Trophoblast cell (in vitro differentiated cells and primary cell): Measurements from ENCODE around the gene IMPG1.
A peak's percentile ranks its signal among the peaks of the same experiment; 100 is the strongest.

ENCODE experiments used
- DNase-seq, 2 donors: peaks; one replicate each; pipeline ENCODE4 v3.0.0-alpha.2; 2016
- H2AFZ ChIP-seq: 2 replicates; pipeline ENCODE4 v1.6.1; 2013; ENCODE audit warnings: low read length, moderate library complexity, mild to moderate bottlenecking; ENCODE audit not compliant: insufficient read depth, poor library complexity
- H2AK5ac ChIP-seq: 2 replicates; pipeline ENCODE4 v1.6.1; 2013; ENCODE audit warnings: mild to moderate bottlenecking, low read length
- H2BK120ac ChIP-seq: 2 replicates; pipeline ENCODE4 v1.6.1; 2013; ENCODE audit warnings: low read length, mild to moderate bottlenecking, moderate library complexity; ENCODE audit not compliant: insufficient read depth, poor library complexity
- H2BK12ac ChIP-seq: 2 replicates; pipeline ENCODE4 v1.6.1; 2013; ENCODE audit warnings: mild to moderate bottlenecking, low read length, moderate library complexity
- H2BK5ac ChIP-seq: 2 replicates; pipeline ENCODE4 v1.6.1; 2013; ENCODE audit warnings: low read length, low read depth, moderate library complexity, mild to moderate bottlenecking; ENCODE audit not compliant: poor library complexity
- H3K14ac ChIP-seq: 2 replicates; pipeline ENCODE4 v1.6.1; 2013; ENCODE audit warnings: mild to moderate bottlenecking, low read length
- H3K18ac ChIP-seq: 2 replicates; pipeline ENCODE4 v1.6.1; 2013; ENCODE audit warnings: mild to moderate bottlenecking, low read length
- H3K23ac ChIP-seq: 2 replicates; pipeline ENCODE4 v1.6.1; 2013; ENCODE audit warnings: low read length
- H3K27ac ChIP-seq: 2 replicates; pipeline ENCODE4 v1.5.1; 2013; ENCODE audit warnings: low read depth, mild to moderate bottlenecking, inconsistent platforms, low read length, moderate library complexity
- H3K27me3 ChIP-seq: 2 replicates; pipeline ENCODE4 v1.6.1; 2013; ENCODE audit warnings: inconsistent platforms, mild to moderate bottlenecking, low read length, moderate library complexity; ENCODE audit not compliant: insufficient read depth
- H3K36me3 ChIP-seq, 2 experiments: 1 replicate in 1 of 2; 2 replicates in 1 of 2; pipeline ENCODE4 v1.6.1; 2013; ENCODE audit warnings: low read length in 2 of 2, mild to moderate bottlenecking in 2 of 2, moderate library complexity in 1 of 2; ENCODE audit not compliant: insufficient read depth in 2 of 2, control insufficient read depth in 1 of 2
- H3K4ac ChIP-seq: 2 replicates; pipeline ENCODE4 v1.6.1; 2013; ENCODE audit warnings: low read depth, mild to moderate bottlenecking, low read length, moderate library complexity
- H3K4me1 ChIP-seq, 2 experiments: 1 replicate in 1 of 2; 2 replicates in 1 of 2; pipeline ENCODE4 v1.6.1; 2013; ENCODE audit warnings: low read length in 2 of 2, mild to moderate bottlenecking in 2 of 2, moderate library complexity in 1 of 2; ENCODE audit not compliant: insufficient read depth in 2 of 2, control insufficient read depth in 1 of 2
- H3K4me2 ChIP-seq: 2 replicates; pipeline ENCODE4 v1.6.1; 2013; ENCODE audit warnings: inconsistent platforms, mild to moderate bottlenecking, low read length, moderate library complexity
- H3K4me3 ChIP-seq: 2 replicates; pipeline ENCODE4 v1.5.1; 2013; ENCODE audit warnings: mild to moderate bottlenecking, low read depth, low read length, inconsistent platforms
- H3K79me1 ChIP-seq: one replicate; pipeline ENCODE4 v1.6.1; 2013; ENCODE audit warnings: low read length
- H3K79me2 ChIP-seq: 2 replicates; pipeline ENCODE4 v1.6.1; 2013; ENCODE audit warnings: low read length, mild to moderate bottlenecking; ENCODE audit not compliant: control insufficient read depth, insufficient read depth, poor library complexity
- H3K9ac ChIP-seq: 2 replicates; pipeline ENCODE4 v1.6.1; 2013; ENCODE audit warnings: mild to moderate bottlenecking, low read length
- H3K9me3 ChIP-seq: 2 replicates; pipeline ENCODE4 v1.6.1; 2013; ENCODE audit warnings: low read depth, mild to moderate bottlenecking, control low read depth, inconsistent platforms, low read length; ENCODE audit not compliant: insufficient read depth
- H4K12ac ChIP-seq: 2 replicates; pipeline ENCODE4 v1.6.1; 2013; ENCODE audit warnings: low read depth, mild to moderate bottlenecking, low read length, moderate library complexity
- H4K8ac ChIP-seq: 2 replicates; pipeline ENCODE4 v1.6.1; 2013; ENCODE audit warnings: low read depth, mild to moderate bottlenecking, low read length, moderate library complexity
- H4K91ac ChIP-seq: one replicate; pipeline ENCODE4 v1.6.1; 2013; ENCODE audit warnings: low read depth, mild to moderate bottlenecking, low read length, moderate library complexity
- WGBS: extraction: QIAGEN DNeasy Blood & Tissue Kit; methylation state at CpG from one replicate; pipeline ENCODE4 v1.1.7; 2013; ENCODE audit warnings: missing lambda C conversion rate; ENCODE audit not compliant: insufficient read length, insufficient coverage; ENCODE audit errors: extremely low coverage; 5-methylcytosine and 5-hydroxymethylcytosine counted together

The IMPG1 gene

GRCh38 chr6:75975904-75976303 is 96.6 kb downstream of the IMPG1 start:
- Histone ChIP-seq H2BK120ac (no peak overlapping the region), H3K9me3 (no peaks in the 10 kb centered on the region), H3K36me3 (no peaks in the 10 kb centered on the region), H3K4me1 (no peaks in the 10 kb centered on the region), H3K23ac (no peak overlapping the region), H3K79me1 (no peaks in the 10 kb centered on the region), H3K79me2 (no peaks in the 10 kb centered on the region), H4K91ac (no peak overlapping the region), H2BK5ac (no peak overlapping the region), H3K4me3 (no peak overlapping the region), H4K12ac (no peak overlapping the region), H3K4ac (no peak overlapping the region), H3K27me3 (no peaks in the 10 kb centered on the region), H2AFZ (no peak overlapping the region), H3K27ac (no peak overlapping the region), H2AK5ac (no peak overlapping the region), H3K18ac (no peak overlapping the region), H4K8ac (no peak overlapping the region), H2BK12ac (no peak overlapping the region), H3K4me2 (no peak overlapping the region), H3K14ac (no peak overlapping the region), H3K9ac (no peak overlapping the region)
- no CpG with 5 or more reads among the region's 4 CpGs for WGBS
- no peak for DNase-seq

- Histone ChIP-seq H3K27me3 (no peaks in the 10 kb centered on the region), H2AK5ac (no peak overlapping the region), H3K4ac (no peak overlapping the region), H4K91ac (no peak overlapping the region), H3K14ac (no peak overlapping the region), H3K79me2 (no peaks in the 10 kb centered on the region), H3K9ac (no peak overlapping the region), H4K12ac (no peak overlapping the region), H3K4me3 (no peak overlapping the region), H2BK120ac (no peak overlapping the region), H2BK12ac (no peak overlapping the region), H3K4me1 (no peaks in the 10 kb centered on the region), H3K23ac (no peak overlapping the region), H2BK5ac (no peak overlapping the region), H3K4me2 (no peak overlapping the region), H3K79me1 (no peaks in the 10 kb centered on the region), H3K36me3 (no peaks in the 10 kb centered on the region), H2AFZ (no peak overlapping the region), H3K27ac (no peak overlapping the region), H4K8ac (no peak overlapping the region), H3K18ac (no peak overlapping the region), H3K9me3 (no peaks in the 10 kb centered on the region)
- DNase-seq: no peak
- no CpG with 5 or more reads among the region's 2 CpGs for WGBS
Measured at GRCh38 chr6:75970093-75970492, 102.4 kb downstream of the IMPG1 start.

GRCh38 chr6:75968143-75968542 is 104.3 kb downstream of the IMPG1 start:
- DNase-seq: no peak
- H3K79me1 ChIP-seq: no peaks in the 10 kb centered on the region
- H2BK120ac ChIP-seq: no peak overlapping the region
- H2BK5ac ChIP-seq: no peak overlapping the region
- no peak overlapping the region for H3K23ac ChIP-seq
- no peak overlapping the region for H4K91ac ChIP-seq
- H3K79me2 ChIP-seq: no peaks in the 10 kb centered on the region
- H2AFZ ChIP-seq: no peak overlapping the region
- H3K4me1 ChIP-seq: no peaks in the 10 kb centered on the region
- no peak overlapping the region for H3K18ac ChIP-seq
- H2AK5ac ChIP-seq: no peak overlapping the region
- H3K14ac ChIP-seq: no peak overlapping the region
- H3K9me3 ChIP-seq: no peaks in the 10 kb centered on the region
- no peak overlapping the region for H3K9ac ChIP-seq
- H3K4ac ChIP-seq: no peak overlapping the region
- no peaks in the 10 kb centered on the region for H3K36me3 ChIP-seq
- H3K27ac ChIP-seq: no peak overlapping the region
- no peak overlapping the region for H4K8ac ChIP-seq
- no peak overlapping the region for H3K4me2 ChIP-seq
- H4K12ac ChIP-seq: no peak overlapping the region
- no peak overlapping the region for H2BK12ac ChIP-seq
- H3K27me3 ChIP-seq: no peaks in the 10 kb centered on the region
- H3K4me3 ChIP-seq: no peak overlapping the region

GRCh38 chr6:75963569-75963968 is 108.9 kb downstream of the IMPG1 start:
- Histone ChIP-seq H4K12ac (no peak overlapping the region), H2BK12ac (no peak overlapping the region), H2BK5ac (no peak overlapping the region), H3K79me1 (no peaks in the 10 kb centered on the region), H3K4me3 (no peak overlapping the region), H3K79me2 (no peaks in the 10 kb centered on the region), H3K27ac (no peak overlapping the region), H3K4ac (no peak overlapping the region), H3K9me3 (peaks cover 4% of the 10 kb centered on the region), H3K14ac (no peak overlapping the region), H3K27me3 (no peaks in the 10 kb centered on the region), H4K91ac (no peak overlapping the region), H2BK120ac (no peak overlapping the region), H3K4me2 (no peak overlapping the region), H3K36me3 (no peaks in the 10 kb centered on the region), H3K4me1 (no peaks in the 10 kb centered on the region), H2AFZ (no peak overlapping the region), H3K23ac (no peak overlapping the region), H3K18ac (no peak overlapping the region), H2AK5ac (no peak overlapping the region), H4K8ac (no peak overlapping the region), H3K9ac (peak overlapping the region; percentile 52)
- WGBS: no CpG with 5 or more reads among the region's 1 CpG
- DNase-seq: no peak
